ENCODE measurements around the gene PIP5K1C. TPM values are rescaled to one million over a fixed set of nuclear protein-coding genes. Genes with fewer than 3 reads are reported as not detected.

The PIP5K1C gene
- total RNA-seq, 1 experiment from 2014 or later, result 26.9 TPM

- TF ChIP-seq ZFX (IDR thresholded peaks at IDR 0.05) (no peak), POLR2AphosphoS5 (IDR thresholded peaks at IDR 0.05; ENCODE audit: low read depth, low read length) (no peak), ZBTB33 (IDR thresholded peaks at IDR 0.05; ENCODE audit: extremely low read depth, insufficient replicate concordance, low read length) (no peak)
- DNase-seq (ENCODE audit: low read depth, low spot score), result no peak
- no peaks in the 10 kb centered on the region for H4K20me1 ChIP-seq (ENCODE audit: insufficient read depth)
- CTCF ChIA-PET, result no interaction called here
- no peak for ATAC-seq
- no peaks in the 10 kb centered on the region for H3K4me1 ChIP-seq (ENCODE audit: control insufficient read depth in 1 of 2, insufficient read depth in 2 of 2, low read length in 2 of 2)
- H3K79me2 ChIP-seq (ENCODE audit: insufficient read depth, low read length), result no peaks in the 10 kb centered on the region
- no peak overlapping the region for H2AFZ ChIP-seq (ENCODE audit: low read depth, low read length, poor library complexity, severe bottlenecking)
- RAD21 ChIA-PET (ENCODE audit: low non-redundant PET in 1 of 2, low total read pairs in 2 of 2, uncharacterized antibody in 2 of 2, unreplicated experiment in 2 of 2), result no interaction called here
- H3K36me3 ChIP-seq (ENCODE audit: control insufficient read depth in 1 of 2, insufficient read depth in 2 of 2, low read length in 2 of 2), result peaks cover 0 to 2% of the 10 kb centered on the region in 2 experiments; a peak in 1 of 4 replicates
- H3K9me2 ChIP-seq (ENCODE audit: insufficient read depth), result no peaks in the 10 kb centered on the region
- intact Hi-C loops (cut with micrococcal nuclease), result no loop called here
- H3K27me3 ChIP-seq (ENCODE audit: insufficient read depth, low read length), result no peaks in the 10 kb centered on the region
- POLR2A ChIA-PET, result no interaction called here
- H3K27ac ChIP-seq (ENCODE audit: low read depth, low read length), result no peak overlapping the region
- BruUV-seq (replicated peaks), result no TSS peak
- H3K4me3 ChIP-seq (replicated peaks in 1 of 2; ENCODE audit: low read depth in 1 of 2, low read length in 2 of 2), result no peak overlapping the region
- no peak overlapping the region for H3K4me2 ChIP-seq (ENCODE audit: low read length)
- H3K9me3 ChIP-seq (ENCODE audit: control insufficient read depth in 1 of 2, insufficient read depth in 1 of 2, low read depth in 1 of 2, low read length in 2 of 2), result no peaks in the 10 kb centered on the region
- no peak overlapping the region for H3K9ac ChIP-seq (ENCODE audit: low read length)
Observed at GRCh38 chr19:3649888-3650287, 50.4 kb downstream of the PIP5K1C start.

GRCh38 chr19:3648037-3648905 lies 52.0 kb downstream of the PIP5K1C start:
- Histone ChIP-seq H3K9ac (ENCODE audit: low read length) (no peak overlapping the region), H3K27ac (ENCODE audit: low read depth, low read length) (no peak overlapping the region), H3K4me3 (replicated peaks in 1 of 2; ENCODE audit: low read depth in 1 of 2, low read length in 2 of 2) (no peak overlapping the region), H3K9me3 (ENCODE audit: control insufficient read depth in 1 of 2, insufficient read depth in 1 of 2, low read depth in 1 of 2, low read length in 2 of 2) (no peaks in the 10 kb centered on the region), H3K27me3 (ENCODE audit: insufficient read depth, low read length) (no peaks in the 10 kb centered on the region), H3K4me1 (ENCODE audit: control insufficient read depth in 1 of 2, insufficient read depth in 2 of 2, low read length in 2 of 2) (peaks cover 0 to 1% of the 10 kb centered on the region in 2 experiments; a peak in 2 of 4 replicates), H3K36me3 (ENCODE audit: control insufficient read depth in 1 of 2, insufficient read depth in 2 of 2, low read length in 2 of 2) (peaks cover 0 to 1% of the 10 kb centered on the region in 2 experiments; a peak in 1 of 4 replicates), H3K9me2 (ENCODE audit: insufficient read depth) (no peaks in the 10 kb centered on the region), H3K4me2 (ENCODE audit: low read length) (no peak overlapping the region), H2AFZ (ENCODE audit: low read depth, low read length, poor library complexity, severe bottlenecking) (no peak overlapping the region), H3K79me2 (ENCODE audit: insufficient read depth, low read length) (no peaks in the 10 kb centered on the region), H4K20me1 (ENCODE audit: insufficient read depth) (no peaks in the 10 kb centered on the region)
- ATAC-seq (no peak), DNase-seq (ENCODE audit: low read depth, low spot score) (no peak)
- intact Hi-C loops (cut with micrococcal nuclease), result no loop called here
- CTCF ChIA-PET, result no interaction called here
- RAD21 ChIA-PET (ENCODE audit: low non-redundant PET in 1 of 2, low total read pairs in 2 of 2, uncharacterized antibody in 2 of 2, unreplicated experiment in 2 of 2), result no interaction called here
- POLR2A ChIA-PET, result no interaction called here
- BruUV-seq (replicated peaks), result no TSS peak
- TF ChIP-seq RAD21 (IDR thresholded peaks at IDR 0.05; ENCODE audit: low read depth) (no peak), CTCF (IDR thresholded peaks at IDR 0.05 in 2 of 3, conservative IDR thresholded peaks at IDR 0.05 in 1 of 3; ENCODE audit: borderline replicate concordance in 1 of 3, insufficient read depth in 1 of 3, low read depth in 2 of 3, low read length in 2 of 3) (no peak), REST (IDR thresholded peaks at IDR 0.05; ENCODE audit: low read depth) (no peak), CBX3 (IDR thresholded peaks at IDR 0.05; ENCODE audit: low read depth) (no peak), ZBTB33 (IDR thresholded peaks at IDR 0.05; ENCODE audit: extremely low read depth, insufficient replicate concordance, low read length) (no peak)
